Muscle layer of colon (tissue), 2 donors: ENCODE data around the gene IFIT2.
A peak's percentile ranks its signal among the peaks of the same experiment; 100 is the strongest.

Source experiments
- H3K27ac ChIP-seq: one replicate; pipeline ENCODE4 v1.7.0; 2013; ENCODE audit warnings: low read depth, mild to moderate bottlenecking, low read length, moderate library complexity
- H3K27me3 ChIP-seq, 2 donors: one replicate each; pipeline ENCODE4 v1.7.0; 2013; ENCODE audit warnings: low read length in 2 of 2, mild to moderate bottlenecking in 2 of 2; ENCODE audit not compliant: insufficient read depth in 2 of 2, control insufficient read depth in 1 of 2
- H3K36me3 ChIP-seq: one replicate; pipeline ENCODE4 v1.7.0; 2013; ENCODE audit warnings: mild to moderate bottlenecking, low read length; ENCODE audit not compliant: insufficient read depth
- H3K4me1 ChIP-seq: one replicate; pipeline ENCODE4 v1.7.0; 2013; ENCODE audit warnings: mild to moderate bottlenecking, low read length; ENCODE audit not compliant: insufficient read depth
- H3K4me3 ChIP-seq, 2 donors: one replicate each; pipeline ENCODE4 v1.7.0; 2013; ENCODE audit warnings: low read length in 2 of 2, low read depth in 1 of 2, mild to moderate bottlenecking in 1 of 2, moderate library complexity in 1 of 2
- H3K9ac ChIP-seq: one replicate; pipeline ENCODE4 v1.7.0; 2013; ENCODE audit warnings: low read length
- H3K9me3 ChIP-seq: one replicate; pipeline ENCODE4 v1.7.0; 2013; ENCODE audit warnings: mild to moderate bottlenecking, low read length
- donor health status: abdominal sarcoma.
- donor health status: Adenocarcinoma of cecum.

Gene IFIT2

GRCh38 chr10:89301232-89301631 lies 614 bp upstream of the IFIT2 start:
- H3K4me1 ChIP-seq = peaks cover 37% of the 10 kb centered on the region
- H3K4me3 ChIP-seq = peak overlapping the region; percentile 31 to 57
- peaks cover 5% of the 10 kb centered on the region for H3K36me3 ChIP-seq
- H3K27ac ChIP-seq = peak overlapping the region; percentile 92
- H3K9me3 ChIP-seq = no peaks in the 10 kb centered on the region
- H3K27me3 ChIP-seq = no peaks in the 10 kb centered on the region
- peak overlapping the region; percentile 60 for H3K9ac ChIP-seq

GRCh38 chr10:89302625-89303024 lies 779 bp downstream of the IFIT2 start:
- H3K27me3 ChIP-seq = no peaks in the 10 kb centered on the region
- no peaks in the 10 kb centered on the region for H3K9me3 ChIP-seq
- H3K36me3 ChIP-seq = peaks cover 14% of the 10 kb centered on the region
- peak overlapping the region; percentile 92 for H3K27ac ChIP-seq
- peak overlapping the region; percentile 60 for H3K9ac ChIP-seq
- peaks cover 29% of the 10 kb centered on the region for H3K4me1 ChIP-seq
- peak overlapping the region; percentile 31 to 57 for H3K4me3 ChIP-seq

- Histone ChIP-seq H3K9ac (no peak overlapping the region), H3K4me1 (peaks cover 29% of the 10 kb centered on the region), H3K4me3 (peak overlapping the region in 1 of 2 donors; percentile 57), H3K9me3 (no peaks in the 10 kb centered on the region), H3K27me3 (no peaks in the 10 kb centered on the region), H3K36me3 (peaks cover 14% of the 10 kb centered on the region), H3K27ac (no peak overlapping the region)
Measured at GRCh38 chr10:89303161-89303560, 1.3 kb downstream of the IFIT2 start.

DNA sequence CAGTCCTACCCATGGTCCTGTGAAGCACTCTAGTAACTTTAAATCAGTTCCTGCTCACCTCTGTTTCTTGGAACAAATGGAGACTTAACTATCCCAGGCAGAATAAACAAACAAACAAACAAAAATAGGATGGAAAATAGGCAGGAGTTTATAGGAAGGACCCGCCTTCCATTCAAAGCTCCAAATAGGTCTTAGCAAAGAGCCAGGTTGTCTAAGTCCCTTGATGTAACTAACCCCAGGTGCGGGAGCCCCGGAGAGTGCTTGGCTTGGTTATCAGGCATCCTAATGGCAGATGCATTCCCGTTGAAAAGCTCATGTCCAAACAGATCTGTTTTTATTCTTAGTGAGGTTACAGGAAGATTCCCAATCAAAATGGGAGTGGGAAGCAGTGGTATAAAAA lies 2.2 kb downstream of the IFIT2 start:
- no peak overlapping the region for H3K4me3 ChIP-seq
- H3K4me1 ChIP-seq = peaks cover 29% of the 10 kb centered on the region
- no peak overlapping the region for H3K9ac ChIP-seq
- H3K36me3 ChIP-seq = peaks cover 16% of the 10 kb centered on the region
- H3K9me3 ChIP-seq = no peaks in the 10 kb centered on the region
- H3K27me3 ChIP-seq = no peaks in the 10 kb centered on the region
- H3K27ac ChIP-seq = no peak overlapping the region

DNA sequence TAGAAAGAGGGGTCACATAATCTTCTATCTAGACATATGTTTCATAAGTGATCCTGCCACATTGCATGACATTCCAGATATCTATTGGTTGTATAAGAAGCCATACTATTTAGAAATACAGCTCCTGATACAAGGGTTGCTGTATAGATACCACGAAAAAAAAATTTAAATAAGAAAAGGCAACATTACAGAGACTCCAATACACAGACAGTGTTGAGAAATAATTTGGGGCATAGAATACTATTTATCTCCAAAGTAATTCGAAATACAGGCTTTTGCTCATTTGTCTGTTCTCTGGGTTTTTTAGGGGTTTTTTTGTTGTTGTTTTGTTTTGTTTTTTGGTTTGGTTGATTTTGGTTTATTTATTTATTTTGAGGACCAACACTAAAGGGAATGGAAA lies 2.6 kb downstream of the IFIT2 start:
- H3K4me1 ChIP-seq = peaks cover 29% of the 10 kb centered on the region
- H3K9ac ChIP-seq = no peak overlapping the region
- peaks cover 19% of the 10 kb centered on the region for H3K36me3 ChIP-seq

DNA sequence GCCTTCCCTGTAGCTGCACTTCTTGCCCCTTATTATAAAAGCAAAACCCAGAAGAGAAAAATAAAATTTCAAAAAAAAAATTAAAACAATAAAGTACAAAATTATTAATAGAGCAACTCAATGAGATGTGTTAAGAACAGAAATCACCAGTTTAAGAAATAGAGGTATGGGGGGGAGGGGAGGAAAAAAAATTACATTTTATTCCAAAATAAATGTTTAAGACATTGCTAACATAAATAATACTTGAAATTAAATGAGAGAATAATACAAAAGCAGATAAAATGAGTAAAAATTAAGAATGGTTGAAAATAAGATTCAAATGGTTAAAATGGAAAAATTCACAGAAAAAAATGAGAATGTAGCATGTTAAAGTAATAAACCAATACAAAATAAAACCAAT lies 3.1 kb downstream of the IFIT2 start:
- Histone ChIP-seq H3K27ac (no peak overlapping the region), H3K27me3 (no peaks in the 10 kb centered on the region), H3K36me3 (peaks cover 19% of the 10 kb centered on the region), H3K4me3 (no peak overlapping the region), H3K9ac (no peak overlapping the region), H3K9me3 (no peaks in the 10 kb centered on the region), H3K4me1 (peaks cover 29% of the 10 kb centered on the region)

More for the DNA sequence above, 2.6 kb downstream of the IFIT2 start:
- H3K27ac ChIP-seq = no peak overlapping the region
- no peaks in the 10 kb centered on the region for H3K9me3 ChIP-seq
- no peak overlapping the region for H3K4me3 ChIP-seq
- no peaks in the 10 kb centered on the region for H3K27me3 ChIP-seq

DNA sequence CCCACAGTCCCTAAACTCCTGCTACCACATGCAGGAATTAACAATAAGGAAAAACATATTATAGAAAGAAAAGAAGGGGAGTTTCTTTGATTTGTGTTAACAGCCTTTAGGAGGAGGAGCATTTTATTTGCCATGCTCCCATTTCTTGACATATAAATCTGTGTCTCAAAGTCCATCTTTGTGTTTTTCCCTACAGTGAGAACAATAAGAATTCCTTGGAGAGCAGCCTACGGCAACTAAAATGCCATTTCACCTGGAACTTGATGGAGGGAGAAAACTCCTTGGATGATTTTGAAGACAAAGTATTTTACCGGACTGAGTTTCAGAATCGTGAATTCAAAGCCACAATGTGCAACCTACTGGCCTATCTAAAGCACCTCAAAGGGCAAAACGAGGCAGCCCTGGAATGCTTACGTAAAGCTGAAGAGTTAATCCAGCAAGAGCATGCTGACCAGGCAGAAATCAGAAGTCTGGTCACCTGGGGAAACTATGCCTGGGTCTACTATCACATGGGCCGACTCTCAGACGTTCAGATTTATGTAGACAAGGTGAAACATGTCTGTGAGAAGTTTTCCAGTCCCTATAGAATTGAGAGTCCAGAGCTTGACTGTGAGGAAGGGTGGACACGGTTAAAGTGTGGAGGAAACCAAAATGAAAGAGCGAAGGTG lies 4.1 kb downstream of the IFIT2 start:
- H3K9me3 ChIP-seq = no peaks in the 10 kb centered on the region
- no peak overlapping the region for H3K9ac ChIP-seq
- peaks cover 19% of the 10 kb centered on the region for H3K36me3 ChIP-seq
- H3K27me3 ChIP-seq = no peaks in the 10 kb centered on the region
- H3K4me1 ChIP-seq = peaks cover 25% of the 10 kb centered on the region
- H3K27ac ChIP-seq = no peak overlapping the region
- no peak overlapping the region for H3K4me3 ChIP-seq

GRCh38 chr10:89306434-89307268 lies 4.8 kb downstream of the IFIT2 start:
- no peak overlapping the region for H3K9ac ChIP-seq
- peaks cover 19% of the 10 kb centered on the region for H3K36me3 ChIP-seq
- no peaks in the 10 kb centered on the region for H3K27me3 ChIP-seq
- no peak overlapping the region for H3K27ac ChIP-seq
- H3K4me1 ChIP-seq = peaks cover 20% of the 10 kb centered on the region
- no peak overlapping the region for H3K4me3 ChIP-seq
- no peaks in the 10 kb centered on the region for H3K9me3 ChIP-seq

- peaks cover 19% of the 10 kb centered on the region for H3K36me3 ChIP-seq
Measured at GRCh38 chr10:89307269-89307577, 5.4 kb downstream of the IFIT2 start.

GRCh38 chr10:89308266-89308665 lies 6.4 kb downstream of the IFIT2 start:
- no peak overlapping the region for H3K4me3 ChIP-seq
- H3K4me1 ChIP-seq = peaks cover 10% of the 10 kb centered on the region
- no peaks in the 10 kb centered on the region for H3K9me3 ChIP-seq
- H3K36me3 ChIP-seq = peaks cover 19% of the 10 kb centered on the region
- H3K9ac ChIP-seq = no peak overlapping the region
- H3K27ac ChIP-seq = no peak overlapping the region
- no peaks in the 10 kb centered on the region for H3K27me3 ChIP-seq

More at GRCh38 chr10:89307269-89307577, 5.4 kb downstream of the IFIT2 start:
- H3K4me3 ChIP-seq = no peak overlapping the region
- H3K27me3 ChIP-seq = no peaks in the 10 kb centered on the region
- H3K9me3 ChIP-seq = no peaks in the 10 kb centered on the region
- H3K4me1 ChIP-seq = peaks cover 20% of the 10 kb centered on the region
- H3K27ac ChIP-seq = no peak overlapping the region
- H3K9ac ChIP-seq = no peak overlapping the region

GRCh38 chr10:89308736-89309135 lies 6.9 kb downstream of the IFIT2 start:
- Histone ChIP-seq H3K9ac (no peak overlapping the region), H3K4me3 (no peak overlapping the region), H3K9me3 (no peaks in the 10 kb centered on the region), H3K27ac (no peak overlapping the region), H3K27me3 (no peaks in the 10 kb centered on the region), H3K36me3 (peaks cover 19% of the 10 kb centered on the region), H3K4me1 (peaks cover 6% of the 10 kb centered on the region)
